H9 (cell line): Measurements from ENCODE around the gene RNF141. TPM values are rescaled to one million over a fixed set of nuclear protein-coding genes. Genes with fewer than 3 reads are reported as not detected.
A peak's percentile ranks its signal among the peaks of the same experiment; 100 is the strongest.

Source experiments
- DNase-seq: peaks from one replicate; pipeline ENCODE4 v3.0.0-alpha.2; 2017
- H2AFZ ChIP-seq: one replicate; pipeline ENCODE4 v1.6.1; 2013; ENCODE audit warnings: mild to moderate bottlenecking, low read length, control low read depth, moderate library complexity
- H2AK5ac ChIP-seq: 2 replicates; pipeline ENCODE4 v1.6.1; 2013; ENCODE audit warnings: low read length, control low read depth, mixed read lengths; ENCODE audit not compliant: insufficient read length
- H2BK120ac ChIP-seq: one replicate; pipeline ENCODE4 v1.6.1; 2013; ENCODE audit warnings: low read depth, mild to moderate bottlenecking, low read length, control low read depth, inconsistent platforms; ENCODE audit not compliant: poor library complexity, severe bottlenecking
- H2BK12ac ChIP-seq: 2 replicates; pipeline ENCODE4 v1.6.1; 2013; ENCODE audit warnings: low read length, control low read depth, mixed read lengths, low read depth; ENCODE audit not compliant: insufficient read length
- H2BK15ac ChIP-seq: 2 replicates; pipeline ENCODE4 v1.6.1; 2013; ENCODE audit warnings: low read depth, low read length, control low read depth
- H2BK20ac ChIP-seq: one replicate; pipeline ENCODE4 v1.6.1; 2013; ENCODE audit warnings: low read depth, mild to moderate bottlenecking, low read length, control low read depth, inconsistent platforms; ENCODE audit not compliant: poor library complexity, severe bottlenecking
- H2BK5ac ChIP-seq: 2 replicates; pipeline ENCODE4 v1.6.1; 2013; ENCODE audit warnings: low read length, control low read depth, mixed read lengths; ENCODE audit not compliant: insufficient read length
- H3K14ac ChIP-seq: 2 replicates; pipeline ENCODE4 v1.6.1; 2013; ENCODE audit warnings: low read length, control low read depth; ENCODE audit not compliant: insufficient read depth
- H3K18ac ChIP-seq: 2 replicates; pipeline ENCODE4 v1.6.1; 2013; ENCODE audit warnings: low read depth, mild to moderate bottlenecking, mixed read lengths, low read length, control low read depth; ENCODE audit not compliant: insufficient read length
- H3K23ac ChIP-seq: 2 replicates; pipeline ENCODE4 v1.6.1; 2013; ENCODE audit warnings: low read length, control low read depth, mixed read lengths, low read depth; ENCODE audit not compliant: insufficient read length
- H3K23me2 ChIP-seq: 2 replicates; pipeline ENCODE4 v1.6.1; 2013; ENCODE audit warnings: low read depth, mild to moderate bottlenecking, mixed read lengths, low read length, control low read depth; ENCODE audit not compliant: insufficient read length, poor library complexity, severe bottlenecking
- H3K27ac ChIP-seq: 2 replicates; pipeline ENCODE4 v1.5.1; 2013; ENCODE audit warnings: low read length, control low read depth, mixed read lengths, low read depth; ENCODE audit not compliant: insufficient read length
- H3K27me3 ChIP-seq: 2 replicates; pipeline ENCODE4 v1.6.1; 2013; ENCODE audit warnings: low read length, control low read depth, inconsistent platforms; ENCODE audit not compliant: insufficient read depth
- H3K4ac ChIP-seq: 2 replicates; pipeline ENCODE4 v1.6.1; 2013; ENCODE audit warnings: low read depth, mild to moderate bottlenecking, control low read depth, inconsistent platforms, low read length, moderate library complexity
- H3K4me1 ChIP-seq: 2 replicates; pipeline ENCODE4 v1.6.1; 2013; ENCODE audit warnings: low read length, control low read depth, inconsistent platforms; ENCODE audit not compliant: insufficient read depth
- H3K4me2 ChIP-seq: 2 replicates; pipeline ENCODE4 v1.6.1; 2013; ENCODE audit warnings: low read length, control low read depth, mixed read lengths; ENCODE audit not compliant: insufficient read length, insufficient read depth
- H3K56ac ChIP-seq: 2 replicates; pipeline ENCODE4 v1.6.1; 2013; ENCODE audit warnings: low read depth, mild to moderate bottlenecking, mixed read lengths, low read length, control low read depth; ENCODE audit not compliant: insufficient read length
- H3K79me1 ChIP-seq: 2 replicates; pipeline ENCODE4 v1.6.1; 2013; ENCODE audit warnings: low read depth, mild to moderate bottlenecking, moderate library complexity, low read length, control low read depth, inconsistent platforms; ENCODE audit not compliant: insufficient read depth, poor library complexity, severe bottlenecking
- H3K79me2 ChIP-seq: 2 replicates; pipeline ENCODE4 v1.6.1; 2013; ENCODE audit warnings: low read length, control low read depth, inconsistent platforms; ENCODE audit not compliant: insufficient read depth
- H3K9ac ChIP-seq: 2 replicates; pipeline ENCODE4 v1.6.1; 2013; ENCODE audit warnings: low read length, control low read depth, mixed read lengths; ENCODE audit not compliant: insufficient read length; ENCODE audit errors: extremely low read depth
- H3K9me3 ChIP-seq: one replicate; pipeline ENCODE4 v1.6.1; 2013; ENCODE audit warnings: low read depth, low read length, inconsistent platforms; ENCODE audit not compliant: control insufficient read depth
- H3T11ph ChIP-seq: one replicate; pipeline ENCODE4 v1.6.1; 2013; ENCODE audit warnings: mild to moderate bottlenecking, low read length, control low read depth, inconsistent platforms
- H4K20me1 ChIP-seq: one replicate; pipeline ENCODE4 v1.6.1; 2013; ENCODE audit not compliant: control insufficient read depth, insufficient read length, insufficient read depth
- H4K5ac ChIP-seq: 2 replicates; pipeline ENCODE4 v1.6.1; 2013; ENCODE audit warnings: low read depth, mild to moderate bottlenecking, mixed read lengths, low read length, control low read depth; ENCODE audit not compliant: insufficient read length
- H4K8ac ChIP-seq: replicated peaks from 2 replicates; pipeline ENCODE4 v1.6.1; 2013; ENCODE audit warnings: low read length, control low read depth, mixed read lengths, low read depth; ENCODE audit not compliant: insufficient read length
- H4K91ac ChIP-seq: 2 replicates; pipeline ENCODE4 v1.6.1; 2013; ENCODE audit warnings: low read depth, mild to moderate bottlenecking, moderate library complexity, mixed read lengths, low read length, control low read depth; ENCODE audit not compliant: insufficient read length
- H3K27ac Mint-ChIP-seq, 3 experiments: 2 replicates in 2 of 3; 3 replicates in 1 of 3; pipeline ENCODE4 v1.8.0; 2020 to 2021; ENCODE audit warnings: mixed read lengths in 3 of 3, mild to moderate bottlenecking in 1 of 3, moderate library complexity in 1 of 3
- H3K27me3 Mint-ChIP-seq: 2 replicates; pipeline ENCODE4 v1.8.0; 2021; ENCODE audit warnings: low read depth, mild to moderate bottlenecking, moderate library complexity, mixed read lengths
- H3K36me3 Mint-ChIP-seq, 3 experiments: 2 replicates in 2 of 3; 3 replicates in 1 of 3; pipeline ENCODE4 v1.8.0; 2020 to 2021; ENCODE audit warnings: low read depth in 3 of 3, mixed read lengths in 3 of 3; ENCODE audit not compliant: insufficient read depth in 1 of 3
- H3K4me1 Mint-ChIP-seq, 2 experiments: 2 replicates each; pipeline ENCODE4 v1.8.0; 2020; ENCODE audit warnings: mixed read lengths in 2 of 2
- H3K4me3 Mint-ChIP-seq, 2 experiments: 2 replicates in 1 of 2; 3 replicates in 1 of 2; pipeline ENCODE4 v1.8.0; 2020 to 2021; ENCODE audit warnings: mild to moderate bottlenecking in 2 of 2, mixed read lengths in 2 of 2, moderate library complexity in 1 of 2
- H3K9me3 Mint-ChIP-seq, 2 experiments: 2 replicates in 1 of 2; 3 replicates in 1 of 2; pipeline ENCODE4 v1.8.0; 2020; ENCODE audit warnings: mild to moderate bottlenecking in 2 of 2, mixed read lengths in 2 of 2, moderate library complexity in 1 of 2
- CTCF ChIP-seq: fragments of 200-600 bp; sonication (generic); conservative IDR thresholded peaks from 3 replicates; pipeline ENCODE4 v1.8.0; 2021; ENCODE audit warnings: antibody characterized with exemption, mild to moderate bottlenecking
- WGBS: extraction: QIAGEN DNeasy Blood & Tissue Kit; methylation state at CpG from one replicate; pipeline ENCODE4 v1.1.7; 2013; ENCODE audit warnings: missing lambda C conversion rate, low lambda C conversion rate, mixed read lengths; ENCODE audit not compliant: insufficient read length; ENCODE audit errors: extremely low coverage; 5-methylcytosine and 5-hydroxymethylcytosine counted together
- total RNA-seq: library from RNA; stranded (reverse); gene quantifications from 2 replicates; pipeline ENCODE4 v1.2.1, GENCODE V29; 2021

Gene RNF141
- total RNA-seq, 1 experiment from 2014 or later, result 24.7 TPM

- Mint-ChIP-seq H3K27ac (peak overlapping the region in 2 of 3 experiments; percentile 14 to 35; a peak in 1 of 7 replicates), H3K4me1 (peaks cover 22 to 27% of the 10 kb centered on the region in 2 experiments), H3K9me3 (no peaks in the 10 kb centered on the region), H3K4me3 (no peak overlapping the region), H3K36me3 (peaks cover 3 to 8% (median 5%) of the 10 kb centered on the region in 3 experiments; a peak in 6 of 7 replicates), H3K27me3 (no peaks in the 10 kb centered on the region)
- no CpG with 5 or more reads among the region's 13 CpGs for WGBS
- TF ChIP-seq CTCF, result peak; percentile 24; the same call in 2 of the 3 replicates
- no peaks in the 10 kb centered on the region for H3K9me3 ChIP-seq
- no peak overlapping the region for H2AFZ ChIP-seq
- H2BK5ac ChIP-seq, result no peak overlapping the region
- no peaks in the 10 kb centered on the region for H3K79me1 ChIP-seq
- no peak overlapping the region for H3K14ac ChIP-seq
- no peak overlapping the region for H3T11ph ChIP-seq
- no peak overlapping the region for H2BK12ac ChIP-seq
- H4K8ac ChIP-seq, result no peak overlapping the region
- no peak overlapping the region for H4K5ac ChIP-seq
- no peak overlapping the region for H3K56ac ChIP-seq
- no peak overlapping the region for H2BK120ac ChIP-seq
- H3K4ac ChIP-seq, result no peak overlapping the region
- H3K27ac ChIP-seq, result no peak overlapping the region
- no peak overlapping the region for H2AK5ac ChIP-seq
- no peaks in the 10 kb centered on the region for H3K27me3 ChIP-seq
- no peak overlapping the region for H3K9ac ChIP-seq
- H3K23ac ChIP-seq, result no peak overlapping the region
- no peaks in the 10 kb centered on the region for H3K79me2 ChIP-seq
- no peak overlapping the region for H2BK15ac ChIP-seq
- peaks cover 3% of the 10 kb centered on the region; the same call in 1 of the 2 replicates for H3K4me1 ChIP-seq
- no peak overlapping the region for H2BK20ac ChIP-seq
- no peaks in the 10 kb centered on the region for H3K23me2 ChIP-seq
- no peaks in the 10 kb centered on the region for H4K20me1 ChIP-seq
- no peak overlapping the region for H3K4me2 ChIP-seq
- DNase-seq, result peak; percentile 33
- H4K91ac ChIP-seq, result no peak overlapping the region
- no peak overlapping the region for H3K18ac ChIP-seq
Measured at GRCh38 chr11:10488121-10488933, 52.7 kb downstream of the RNF141 start.
